Measurements from ENCODE around the gene BAZ2B.

DNA sequence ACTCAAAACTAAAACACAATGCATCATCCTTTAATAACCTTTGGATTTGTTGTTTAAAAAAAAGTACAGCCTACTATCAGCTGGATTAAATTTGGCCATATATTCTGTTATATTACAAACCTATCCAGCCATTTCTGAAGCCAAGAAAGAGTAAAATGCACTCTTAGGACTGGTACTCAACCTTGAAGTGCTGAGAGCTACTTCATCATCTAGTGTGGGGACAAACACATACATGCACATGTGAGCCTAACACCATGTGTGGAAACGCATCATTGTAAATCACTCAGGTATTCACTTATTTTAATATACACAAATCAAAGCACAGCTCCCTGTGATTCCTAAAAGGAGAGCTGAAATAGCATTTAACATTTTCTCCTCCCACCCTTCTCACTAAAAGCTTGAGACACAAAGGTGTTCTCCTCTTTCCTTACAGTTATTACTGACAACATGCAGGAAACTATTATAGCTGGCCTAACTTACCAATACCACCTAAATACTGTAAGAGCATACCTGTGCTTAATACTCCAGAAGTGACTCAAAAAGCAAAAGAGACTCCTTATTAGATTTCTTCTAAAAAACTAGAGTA, 7.5 kb downstream of the BAZ2B start:
- no peak for TF ChIP-seq RXRA (IDR thresholded peaks at IDR 0.05; ENCODE audit: borderline replicate concordance, low read depth)
- no peak for TF ChIP-seq SIN3A (IDR thresholded peaks at IDR 0.05; ENCODE audit: borderline replicate concordance, low read depth, low read length)
